Fibroblast of gingiva (primary cell): ENCODE measurements around the gene KRTAP4-8.
"Not testable (repeated sequence)": the region's sequence is repeated elsewhere in the genome, so short reads cannot be mapped to it uniquely, and the experiment has no call there.

Experiments
- DNase-seq: peaks from one replicate; pipeline ENCODE4 v3.0.0-alpha.2; 2011; ENCODE audit warnings: low read depth

KRTAP4-8 gene

DNA sequence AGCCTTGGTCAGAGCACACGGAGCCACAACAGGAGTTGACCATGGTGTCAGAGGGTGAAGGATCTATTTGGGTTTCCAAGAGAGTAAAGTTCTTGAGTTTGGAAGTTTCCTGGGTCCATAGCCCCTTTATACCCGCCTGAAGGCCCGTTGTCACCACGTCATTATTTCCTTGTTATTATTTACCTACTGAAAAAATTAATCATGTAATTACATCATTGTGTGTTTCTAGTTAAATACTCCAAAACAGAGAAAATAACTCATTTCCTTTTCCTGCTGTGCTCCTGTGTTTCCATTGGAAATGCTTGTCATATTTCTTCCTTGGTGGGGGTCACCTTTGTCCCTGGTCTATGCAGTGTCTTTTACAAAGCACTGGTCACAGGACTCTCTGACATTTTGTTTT, at the start of gene KRTAP4-8:
KRTAP4-8 (minus strand) TSS at position 101 of the 400 bp plus-strand sequence; CDS start at position 43, 58 bp downstream.
- DNase-seq, result no peak

- DNase-seq, result no peak
Measured at GRCh38 chr17:41145261-41145660, 47.3 kb upstream of the KRTAP4-8 start.

DNA sequence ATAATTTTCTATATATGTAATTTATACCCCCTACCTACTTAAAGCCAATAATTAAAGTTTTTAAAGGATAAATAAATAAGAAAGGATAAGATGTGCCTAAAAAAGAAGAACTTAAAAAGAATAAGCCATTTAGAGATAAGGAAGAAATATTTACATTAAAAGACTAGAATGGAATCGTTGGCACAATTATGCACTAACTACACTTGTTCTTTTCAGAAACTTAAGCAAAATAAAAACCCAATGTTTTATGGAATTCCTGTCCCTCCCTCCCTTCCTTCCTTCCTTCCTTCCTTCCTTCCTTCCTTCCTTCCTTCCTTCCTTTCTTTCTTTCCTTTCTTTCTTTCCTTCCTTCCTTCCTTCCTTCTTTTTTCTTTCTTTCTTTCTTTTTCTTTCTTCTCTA, 46.9 kb upstream of the KRTAP4-8 start:
- DNase-seq, result no peak

- DNase-seq, result no peak
Measured at GRCh38 chr17:41141361-41141760, 43.4 kb upstream of the KRTAP4-8 start.

DNA sequence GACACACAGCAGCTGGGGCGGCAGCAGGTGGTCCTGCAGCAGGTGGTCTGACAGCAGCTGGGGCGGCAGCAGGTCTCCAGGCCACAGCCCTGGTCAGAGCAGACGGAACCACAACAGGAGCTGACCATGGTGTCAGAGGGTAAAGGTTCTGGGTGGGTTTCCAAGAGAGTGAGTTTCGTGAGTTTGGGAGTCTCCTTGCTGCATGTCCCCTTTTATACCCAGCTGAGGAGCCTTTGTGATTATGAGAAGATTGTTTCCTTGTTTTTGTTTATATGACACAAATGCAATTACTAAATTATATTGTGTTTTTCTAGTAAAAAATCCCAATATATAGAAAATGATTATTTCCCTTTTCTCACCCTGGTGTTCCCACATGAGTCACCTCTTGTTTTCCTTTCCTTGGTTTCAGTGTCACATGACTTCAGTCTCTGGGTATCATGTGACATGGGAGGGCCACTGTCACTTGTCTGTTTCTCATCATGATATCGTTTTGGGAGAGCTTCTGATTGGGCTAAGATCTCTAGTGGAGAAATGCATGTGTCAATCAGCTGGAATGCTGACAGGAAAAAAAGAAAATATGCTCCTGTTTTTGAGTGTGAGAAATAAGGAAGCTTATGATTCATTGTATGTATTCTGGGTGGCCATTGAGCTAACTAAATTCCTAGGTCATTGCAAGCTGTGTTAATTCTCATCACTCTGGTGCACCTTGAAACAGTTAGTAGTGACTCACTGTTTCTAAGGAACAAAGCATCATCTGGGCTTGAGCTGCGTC, 42.6 kb upstream of the KRTAP4-8 start, which contains the start of gene KRTAP4-6:
KRTAP4-6 (minus strand) TSS at position 185 of the 772 bp plus-strand sequence; CDS start at position 128, 57 bp downstream.
- DNase-seq, result peak; percentile 17

- not testable (repeated sequence) for DNase-seq
Measured at GRCh38 chr17:41139865-41140264, 41.9 kb upstream of the KRTAP4-8 start.

- DNase-seq, result no peak
Measured at GRCh38 chr17:41133880-41134735, 36.2 kb upstream of the KRTAP4-8 start.

DNA sequence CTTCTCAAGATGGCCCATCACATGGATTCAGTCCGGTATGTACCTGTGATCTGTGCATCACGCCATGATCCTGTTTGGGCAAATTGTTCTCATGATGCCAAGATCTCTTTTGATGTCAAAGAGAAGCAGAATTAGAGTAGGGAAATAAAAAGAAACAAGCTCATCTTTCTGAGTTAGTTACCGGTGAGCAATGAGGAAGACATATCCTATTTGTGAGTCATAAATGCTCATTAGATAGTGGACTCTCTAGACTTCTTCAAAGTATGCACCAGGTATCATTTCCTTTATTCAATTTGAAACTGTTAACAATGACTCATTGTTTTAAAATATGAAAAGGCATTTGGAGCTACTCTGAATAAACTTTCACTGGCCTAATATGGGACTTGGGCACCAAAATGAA, 34.0 kb upstream of the KRTAP4-8 start:
- no peak for DNase-seq

DNA sequence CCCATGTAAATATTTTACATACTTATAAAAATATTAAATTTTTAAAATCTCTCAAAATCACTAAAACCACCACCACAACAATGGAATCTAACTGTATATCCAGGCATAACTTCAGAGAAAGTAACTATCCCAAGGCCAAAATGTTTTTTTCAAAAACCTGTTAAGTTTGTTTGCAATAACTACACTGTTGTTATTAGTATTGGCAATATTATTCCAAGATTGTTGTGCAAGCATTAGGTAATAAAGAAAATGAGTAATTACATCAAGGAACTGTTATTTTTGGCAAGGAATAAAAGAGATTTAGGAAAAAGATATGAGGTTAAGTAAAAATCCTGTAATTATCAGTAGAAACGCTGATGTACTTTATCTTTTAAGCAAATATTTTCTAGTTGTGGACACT, 29.4 kb upstream of the KRTAP4-8 start:
- no peak for DNase-seq

DNA sequence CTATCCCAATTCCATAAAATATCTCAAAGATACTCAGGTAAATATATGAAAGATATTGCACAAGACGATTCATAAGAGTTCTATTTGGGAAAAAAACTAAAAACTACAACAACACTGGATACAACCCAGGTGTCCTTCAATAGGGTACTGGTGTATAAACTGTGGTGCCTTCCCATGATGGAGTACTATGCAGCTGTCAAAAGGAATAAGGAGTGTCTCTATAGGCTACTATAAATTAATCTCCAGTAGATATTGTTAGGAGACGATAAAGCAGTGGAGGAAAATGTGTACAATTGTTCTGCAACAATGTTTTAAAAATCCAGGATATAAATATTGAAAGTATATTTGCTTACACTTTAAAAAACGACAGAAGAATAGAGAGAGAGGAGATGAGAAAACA, 28.5 kb upstream of the KRTAP4-8 start:
- DNase-seq, result no peak

DNA sequence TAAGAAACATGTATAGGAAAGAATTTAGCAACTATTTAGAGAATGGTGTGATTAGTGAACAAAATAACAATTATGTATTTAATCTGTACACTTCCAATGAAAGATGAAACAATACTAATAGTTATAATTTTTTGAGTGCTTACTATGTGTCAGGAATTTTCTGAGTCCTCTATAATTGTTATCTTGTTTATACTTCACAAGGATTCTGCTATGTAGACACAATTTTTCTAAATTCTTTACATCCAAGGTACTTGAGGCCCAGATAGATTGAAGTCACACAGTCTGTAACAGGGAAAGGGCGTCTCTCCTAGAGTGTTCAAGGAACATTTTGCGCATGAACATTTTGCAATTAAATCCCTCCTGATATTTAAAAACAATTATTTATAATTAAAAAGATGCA, 27.1 kb upstream of the KRTAP4-8 start:
- no peak for DNase-seq

GRCh38 chr17:41123991-41124371, 26.0 kb upstream of the KRTAP4-8 start, which contains the start of gene KRTAP4-12:
Gene KRTAP4-12 (minus strand): TSS chr17:41124182. CDS start chr17:41124122, 60 bp downstream.
- not testable (repeated sequence) for DNase-seq

DNA sequence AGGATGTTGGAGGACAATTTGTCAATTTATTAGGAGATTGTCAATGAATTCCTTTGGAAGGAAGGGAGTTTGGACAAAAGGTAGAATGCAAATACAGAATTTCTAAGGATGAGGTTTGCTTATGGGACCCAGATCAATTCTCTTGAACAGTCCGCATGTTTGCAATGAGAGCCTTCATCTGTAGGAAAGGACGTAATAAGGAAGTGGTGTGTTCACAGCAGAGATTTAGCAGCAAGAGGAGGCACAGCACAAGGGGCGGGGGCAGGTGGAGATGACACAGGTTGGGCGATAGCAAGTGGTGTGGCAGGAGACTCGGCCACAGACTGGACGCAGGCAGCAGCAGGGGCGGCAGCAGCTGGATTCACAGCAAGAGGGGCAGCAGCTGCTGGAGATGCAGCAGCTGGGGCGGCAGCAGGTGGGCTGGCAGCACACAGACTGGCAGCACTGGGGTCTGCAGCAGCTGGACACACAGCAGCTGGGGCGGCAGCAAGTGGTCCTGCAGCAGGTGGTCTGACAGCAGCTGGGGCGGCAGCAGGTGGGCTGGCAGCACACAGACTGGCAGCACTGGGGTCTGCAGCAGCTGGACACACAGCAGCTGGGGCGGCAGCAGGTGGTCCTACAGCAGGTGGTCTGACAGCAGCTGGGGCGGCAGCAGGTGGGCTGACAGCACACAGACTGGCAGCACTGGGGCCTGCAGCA, 25.5 kb upstream of the KRTAP4-8 start:
- not testable (repeated sequence) for DNase-seq

DNA sequence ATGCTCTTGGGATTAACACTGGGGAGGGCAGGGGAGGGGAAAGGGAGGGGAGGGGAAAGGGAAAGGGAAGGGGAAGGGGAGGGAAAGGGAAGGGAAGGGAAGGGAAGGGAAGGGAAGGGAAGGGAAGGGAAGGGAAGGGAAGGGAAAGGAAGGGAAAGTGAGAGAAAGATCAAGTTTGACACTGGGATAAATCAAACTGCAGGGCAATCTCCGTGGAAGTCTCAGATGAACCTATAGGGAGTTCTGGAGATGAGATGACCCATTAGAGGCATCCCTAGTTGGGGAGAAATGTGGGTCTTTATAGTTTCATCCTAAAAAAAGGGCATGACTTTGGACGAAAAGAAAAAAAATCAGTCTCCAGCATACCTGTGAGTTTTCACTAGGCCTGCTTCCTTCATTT, 23.8 kb upstream of the KRTAP4-8 start:
- no peak for DNase-seq

DNA sequence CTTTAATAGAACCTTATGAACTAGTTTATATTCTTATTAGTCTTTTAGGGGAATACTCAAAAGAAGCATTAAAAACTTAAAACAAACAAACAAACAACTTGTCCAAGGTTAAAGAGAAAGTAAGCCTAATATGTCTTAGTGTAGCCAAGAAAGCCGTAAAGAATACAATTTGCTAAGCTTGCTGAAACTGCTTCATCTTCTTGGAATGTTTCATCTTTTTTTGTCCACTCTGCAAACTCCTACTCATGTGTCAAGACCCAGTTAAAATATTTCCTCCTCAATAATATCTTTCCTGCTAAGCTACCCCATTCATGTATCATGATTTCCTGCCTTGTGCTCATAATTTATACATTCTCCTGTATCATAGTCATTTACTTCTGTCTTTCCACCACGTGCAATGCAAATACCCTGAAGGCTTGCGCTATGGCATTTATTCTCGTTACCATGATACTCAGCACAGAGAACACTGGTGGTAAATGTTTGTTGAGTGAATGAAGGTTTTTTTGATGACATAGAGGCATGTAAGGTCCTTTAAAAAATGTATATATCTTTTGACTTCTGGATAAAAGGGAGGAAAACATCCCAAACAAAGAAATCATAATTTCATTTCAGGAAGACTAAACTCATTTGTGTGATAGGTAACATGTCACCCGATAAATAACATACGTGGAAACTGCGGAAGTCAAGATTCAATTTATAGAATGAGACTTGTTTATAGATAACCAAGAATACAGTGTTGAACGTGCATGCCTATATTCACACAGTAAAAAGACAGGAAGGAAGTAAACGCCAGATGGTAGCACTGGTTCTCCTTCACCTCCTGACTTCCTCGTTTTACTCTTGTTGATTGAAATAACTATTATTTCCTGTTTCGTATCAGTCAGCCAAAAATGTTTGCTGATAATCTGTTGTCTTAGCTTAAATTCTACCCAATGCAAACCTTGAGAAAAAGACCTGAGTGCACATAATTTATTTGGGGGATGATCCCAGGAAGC, 22.1 kb upstream of the KRTAP4-8 start:
- DNase-seq, result not testable (repeated sequence)

- DNase-seq, result no peak
Measured at GRCh38 chr17:41118721-41119120, 20.8 kb upstream of the KRTAP4-8 start.

GRCh38 chr17:41117846-41118386, 20.0 kb upstream of the KRTAP4-8 start, which contains the start of gene KRTAP4-11:
Gene KRTAP4-11 (minus strand): TSS chr17:41118373. CDS start chr17:41118315, 58 bp downstream.
- DNase-seq, result not testable (repeated sequence)

DNA sequence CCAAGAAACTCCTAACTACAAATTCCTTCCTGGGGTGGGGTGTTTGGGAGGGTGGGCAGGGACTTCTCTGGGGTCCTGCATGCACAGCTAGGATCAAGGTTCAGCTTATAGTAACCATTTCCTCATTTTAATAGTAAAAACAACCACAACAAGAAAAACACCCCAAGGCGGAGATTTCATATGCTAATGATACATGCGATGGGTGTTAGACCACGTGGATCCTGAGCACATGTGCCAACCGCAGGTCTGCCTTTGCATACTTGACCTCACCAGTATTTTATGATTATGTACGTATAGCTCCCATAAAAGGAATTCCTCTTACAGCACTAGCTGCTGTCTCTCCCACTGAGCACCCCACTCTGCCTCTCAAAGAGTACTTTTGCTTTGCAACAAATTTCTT, 18.4 kb upstream of the KRTAP4-8 start:
- no peak for DNase-seq

DNA sequence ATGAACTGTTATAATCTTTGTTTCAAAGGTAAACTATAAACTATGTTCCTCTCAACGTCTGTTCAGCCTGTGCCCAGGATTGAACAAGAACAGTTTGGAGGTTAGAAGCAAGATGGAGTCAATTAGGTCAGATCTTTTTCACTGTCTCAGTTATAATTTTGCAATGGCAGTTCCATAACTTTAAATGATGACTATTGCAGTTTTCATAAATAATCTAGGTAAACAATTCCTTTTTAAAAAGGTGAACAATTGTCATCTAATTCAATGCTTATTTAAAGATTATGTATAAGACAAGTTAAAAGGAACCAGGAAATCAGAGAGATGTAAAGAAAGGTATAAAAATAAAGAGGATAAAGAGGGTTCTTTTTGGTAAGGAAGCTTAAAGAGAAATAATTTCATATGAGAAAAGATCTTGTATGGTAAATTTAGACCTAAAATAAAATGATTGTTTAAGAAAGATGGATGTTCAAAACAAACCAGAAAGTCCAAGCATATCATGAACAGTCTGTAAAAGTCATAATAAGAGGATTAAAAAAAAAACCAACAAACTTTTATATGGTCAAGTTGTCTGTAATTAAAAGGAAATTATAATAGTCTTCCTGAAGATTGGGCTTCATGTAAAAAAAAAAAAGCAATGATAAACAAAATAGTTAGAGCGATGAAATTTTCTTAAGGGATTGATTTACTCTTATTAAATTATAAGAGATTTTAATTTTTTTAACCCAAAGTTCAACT, 13.4 kb upstream of the KRTAP4-8 start:
- DNase-seq, result no peak
